ACC112 (cell line): ENCODE data around the gene RNF150.

Experiments used
- H2AFZ ChIP-seq: fragments of 200-600 bp; sonication (generic); one replicate; pipeline ENCODE4 v1.6.0; 2017; ENCODE audit warnings: antibody characterized with exemption, low read length; ENCODE audit not compliant: unreplicated experiment
- H3K27ac ChIP-seq: fragments of 200-600 bp; sonication (generic); 2 replicates; pipeline ENCODE4 v1.5.1; 2014; ENCODE audit warnings: low read depth, mild to moderate bottlenecking, antibody characterized with exemption, low read length, moderate library complexity
- H3K27me3 ChIP-seq: fragments of 200-600 bp; sonication (generic); 2 replicates; pipeline ENCODE4 v1.6.1; 2014; ENCODE audit warnings: mild to moderate bottlenecking, antibody characterized with exemption, low read length, moderate library complexity, mixed read lengths; ENCODE audit not compliant: insufficient read depth
- H3K36me3 ChIP-seq: fragments of 200-600 bp; sonication (generic); 2 replicates; pipeline ENCODE4 v1.6.1; 2016; ENCODE audit warnings: mild to moderate bottlenecking, antibody characterized with exemption, low read length, moderate library complexity, mixed read lengths; ENCODE audit not compliant: insufficient read depth
- H3K4me1 ChIP-seq: fragments of 200-600 bp; sonication (generic); one replicate; pipeline ENCODE4 v1.6.1; 2016; ENCODE audit warnings: low read length, mixed read lengths; ENCODE audit not compliant: insufficient read depth, unreplicated experiment, control insufficient read depth
- H3K4me3 ChIP-seq: fragments of 200-600 bp; sonication (generic); 2 replicates; pipeline ENCODE4 v1.5.1; 2014; ENCODE audit warnings: mild to moderate bottlenecking, low read depth, low read length
- H3K79me2 ChIP-seq: fragments of 200-600 bp; sonication (generic); one replicate; pipeline ENCODE4 v1.6.0; 2016; ENCODE audit warnings: low read length; ENCODE audit not compliant: control insufficient read depth, unreplicated experiment, insufficient read depth

Gene RNF150

GRCh38 chr4:141026900-141027299 is 106.4 kb downstream of the RNF150 start:
- no peak overlapping the region for H2AFZ ChIP-seq
- H3K4me3 ChIP-seq, result no peak overlapping the region
- no peaks in the 10 kb centered on the region for H3K36me3 ChIP-seq
- no peaks in the 10 kb centered on the region for H3K27me3 ChIP-seq
- no peaks in the 10 kb centered on the region for H3K79me2 ChIP-seq
- H3K4me1 ChIP-seq, result peaks cover 3% of the 10 kb centered on the region
- no peak overlapping the region for H3K27ac ChIP-seq

GRCh38 chr4:141023051-141023450 is 110.2 kb downstream of the RNF150 start:
- no peak overlapping the region for H3K27ac ChIP-seq
- H3K4me3 ChIP-seq, result no peak overlapping the region
- H3K79me2 ChIP-seq, result no peaks in the 10 kb centered on the region
- H3K36me3 ChIP-seq, result no peaks in the 10 kb centered on the region
- no peak overlapping the region for H2AFZ ChIP-seq
- peaks cover 2% of the 10 kb centered on the region for H3K4me1 ChIP-seq
- H3K27me3 ChIP-seq, result no peaks in the 10 kb centered on the region

- Histone ChIP-seq H3K4me3 (no peak overlapping the region), H2AFZ (no peak overlapping the region), H3K27me3 (no peaks in the 10 kb centered on the region), H3K4me1 (no peaks in the 10 kb centered on the region), H3K27ac (no peak overlapping the region), H3K36me3 (no peaks in the 10 kb centered on the region), H3K79me2 (no peaks in the 10 kb centered on the region)
These were observed 111.1 kb downstream of the RNF150 start for GRCh38 chr4:141022111-141022695.

- H3K4me3 ChIP-seq, result no peak overlapping the region
- no peak overlapping the region for H3K27ac ChIP-seq
- no peaks in the 10 kb centered on the region for H3K27me3 ChIP-seq
- no peaks in the 10 kb centered on the region for H3K4me1 ChIP-seq
- H3K36me3 ChIP-seq, result no peaks in the 10 kb centered on the region
- H2AFZ ChIP-seq, result no peak overlapping the region
- H3K79me2 ChIP-seq, result no peaks in the 10 kb centered on the region
These were observed 111.7 kb downstream of the RNF150 start for GRCh38 chr4:141021397-141022110.

- Histone ChIP-seq H3K4me1 (no peaks in the 10 kb centered on the region), H3K79me2 (no peaks in the 10 kb centered on the region), H3K36me3 (no peaks in the 10 kb centered on the region), H3K4me3 (no peak overlapping the region), H3K27me3 (no peaks in the 10 kb centered on the region), H2AFZ (no peak overlapping the region), H3K27ac (no peak overlapping the region)
These were observed 112.4 kb downstream of the RNF150 start for GRCh38 chr4:141020801-141021261.

GRCh38 chr4:141019768-141020167 is 113.5 kb downstream of the RNF150 start:
- Histone ChIP-seq H3K79me2 (no peaks in the 10 kb centered on the region), H3K4me1 (no peaks in the 10 kb centered on the region), H3K4me3 (no peak overlapping the region), H2AFZ (no peak overlapping the region), H3K27ac (no peak overlapping the region), H3K27me3 (no peaks in the 10 kb centered on the region), H3K36me3 (no peaks in the 10 kb centered on the region)

- H3K27ac ChIP-seq, result no peak overlapping the region
- no peaks in the 10 kb centered on the region for H3K79me2 ChIP-seq
- no peak overlapping the region for H3K4me3 ChIP-seq
- no peaks in the 10 kb centered on the region for H3K4me1 ChIP-seq
- no peak overlapping the region for H2AFZ ChIP-seq
- no peaks in the 10 kb centered on the region for H3K27me3 ChIP-seq
- no peaks in the 10 kb centered on the region for H3K36me3 ChIP-seq
These were observed 117.0 kb downstream of the RNF150 start for GRCh38 chr4:141016117-141016798.

- no peaks in the 10 kb centered on the region for H3K36me3 ChIP-seq
- no peaks in the 10 kb centered on the region for H3K27me3 ChIP-seq
- no peak overlapping the region for H3K4me3 ChIP-seq
- H3K27ac ChIP-seq, result no peak overlapping the region
- H2AFZ ChIP-seq, result no peak overlapping the region
- no peaks in the 10 kb centered on the region for H3K4me1 ChIP-seq
- no peaks in the 10 kb centered on the region for H3K79me2 ChIP-seq
These were observed 119.4 kb downstream of the RNF150 start for GRCh38 chr4:141013899-141014298.

- H3K27me3 ChIP-seq, result no peaks in the 10 kb centered on the region
- H3K4me3 ChIP-seq, result no peak overlapping the region
- H3K27ac ChIP-seq, result no peak overlapping the region
- no peaks in the 10 kb centered on the region for H3K4me1 ChIP-seq
- no peaks in the 10 kb centered on the region for H3K36me3 ChIP-seq
- no peak overlapping the region for H2AFZ ChIP-seq
- H3K79me2 ChIP-seq, result no peaks in the 10 kb centered on the region
These were observed 121.4 kb downstream of the RNF150 start for GRCh38 chr4:141011901-141012315.

- Histone ChIP-seq H3K4me3 (no peak overlapping the region), H3K27me3 (no peaks in the 10 kb centered on the region), H3K27ac (no peak overlapping the region), H3K4me1 (no peaks in the 10 kb centered on the region), H3K36me3 (no peaks in the 10 kb centered on the region), H3K79me2 (no peaks in the 10 kb centered on the region), H2AFZ (no peak overlapping the region)
These were observed 123.3 kb downstream of the RNF150 start for GRCh38 chr4:141009931-141010330.

- H3K36me3 ChIP-seq, result no peaks in the 10 kb centered on the region
- H3K79me2 ChIP-seq, result no peaks in the 10 kb centered on the region
- H3K27ac ChIP-seq, result no peak overlapping the region
- no peak overlapping the region for H2AFZ ChIP-seq
- H3K4me1 ChIP-seq, result no peaks in the 10 kb centered on the region
- H3K4me3 ChIP-seq, result no peak overlapping the region
- H3K27me3 ChIP-seq, result no peaks in the 10 kb centered on the region
These were observed 124.1 kb downstream of the RNF150 start for GRCh38 chr4:141009129-141009528.
